ENCODE results near the gene WFS1. TPM values are rescaled to one million over a fixed set of nuclear protein-coding genes. Genes with fewer than 3 reads are reported as not detected.
A peak's percentile ranks its signal among the peaks of the same experiment; 100 is the strongest.

The WFS1 gene
- total and polyA plus RNA-seq, 2 of the 13 experiments (the other 11 are each of a cell fraction or from before 2014, with no cell fraction given) = 39.1 to 42.2 TPM

GRCh38 chr4:6287017-6287788 is 17.6 kb downstream of the WFS1 start (continued):
- TF ChIP-seq, protein P1, sequence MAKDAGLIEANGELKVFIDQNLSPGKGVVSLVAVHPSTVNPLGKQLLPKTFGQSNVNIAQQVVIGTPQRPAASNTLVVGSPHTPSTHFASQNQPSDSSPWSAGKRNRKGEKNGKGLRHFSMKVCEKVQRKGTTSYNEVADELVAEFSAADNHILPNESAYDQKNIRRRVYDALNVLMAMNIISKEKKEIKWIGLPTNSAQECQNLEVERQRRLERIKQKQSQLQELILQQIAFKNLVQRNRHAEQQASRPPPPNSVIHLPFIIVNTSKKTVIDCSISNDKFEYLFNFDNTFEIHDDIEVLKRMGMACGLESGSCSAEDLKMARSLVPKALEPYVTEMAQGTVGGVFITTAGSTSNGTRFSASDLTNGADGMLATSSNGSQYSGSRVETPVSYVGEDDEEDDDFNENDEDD (CRISPR knock-in tag; IDR thresholded peaks at IDR 0.05; ENCODE audit: borderline replicate concordance) = no peak
- TF ChIP-seq ZNF550 (CRISPR knock-in tag; IDR thresholded peaks at IDR 0.05; ENCODE audit: borderline replicate concordance) (no peak), ZNF260 (CRISPR knock-in tag; IDR thresholded peaks at IDR 0.05; ENCODE audit: borderline replicate concordance, low read depth) (no peak)

- Histone ChIP-seq H3K4me2 (ENCODE audit: low read depth, low read length) (no peak overlapping the region), H3K4me1 (ENCODE audit: insufficient read depth, low read length) (no peaks in the 10 kb centered on the region), H4K20me1 (ENCODE audit: insufficient read depth, low read length) (no peaks in the 10 kb centered on the region), H3K27me3 (ENCODE audit: control insufficient read depth in 1 of 2, insufficient read depth in 2 of 2, low read length in 2 of 2) (no peaks in the 10 kb centered on the region), H3K27ac (ENCODE audit: extremely low read length, insufficient read depth, low read length) (no peak overlapping the region), H3K36me3 (replicated peaks in 1 of 2; ENCODE audit: control insufficient read depth in 1 of 2, insufficient read depth in 2 of 2, low read length in 2 of 2) (peaks cover 54 to 91% of the 10 kb centered on the region in 2 experiments), H3K79me2 (ENCODE audit: insufficient read depth, low read length) (no peaks in the 10 kb centered on the region), H3K4me3 (replicated peaks in 1 of 3; ENCODE audit: insufficient read depth in 1 of 3, low read depth in 2 of 3, low read length in 3 of 3) (no peak overlapping the region), H3K9ac (ENCODE audit: insufficient read depth, low read depth, low read length) (no peak overlapping the region), H3K9me3 (ENCODE audit: low read length) (no peaks in the 10 kb centered on the region), H2AFZ (ENCODE audit: low read length) (no peak overlapping the region)
- no peak for DNase-seq (ENCODE audit: low spot score)
- no TSS peak for BruUV-seq (replicated peaks)
- in situ Hi-C loops (cut with HindIII; ENCODE audit: extremely low pct_ligation_motif_present, low pct_unique_long_range_greater_than_20kb) = no loop called here
- no peak for TF ChIP-seq RAD51 (IDR thresholded peaks at IDR 0.05; ENCODE audit: borderline replicate concordance)
- 0 out of 2 replicates have a peak, but pooled peaks have one; percentile 24 for TF ChIP-seq ZBTB40 (IDR thresholded peaks at IDR 0.05)
- TF ChIP-seq ZBTB40 (CRISPR knock-in tag; IDR thresholded peaks at IDR 0.05) = peak; percentile 91
- 95% methylated on average over 5 of the region's 5 CpGs for WGBS (ENCODE audit: low lambda C conversion rate)
- no peak for FAIRE-seq
- ChIA-PET CTCF (ENCODE audit: low intra/inter-chr PET ratio, low total read pairs) (no interaction called here), POLR2A (no interaction called here)
- intact Hi-C loops (cut with micrococcal nuclease; ENCODE audit: unreplicated experiment) = no loop called here
- ATAC-seq = no peak
Observed at GRCh38 chr4:6288342-6288741, 18.7 kb downstream of the WFS1 start.
